HG03108 (cell line): ENCODE data around the gene SEMG1.

ENCODE experiments used
- ATAC-seq: cut with Tn5 transposase; IDR thresholded peaks from one replicate; pipeline ENCODE4 v1.9.1; 2021; ENCODE audit warnings: moderate library complexity; ENCODE audit not compliant: unreplicated experiment

SEMG1 gene, protein sequence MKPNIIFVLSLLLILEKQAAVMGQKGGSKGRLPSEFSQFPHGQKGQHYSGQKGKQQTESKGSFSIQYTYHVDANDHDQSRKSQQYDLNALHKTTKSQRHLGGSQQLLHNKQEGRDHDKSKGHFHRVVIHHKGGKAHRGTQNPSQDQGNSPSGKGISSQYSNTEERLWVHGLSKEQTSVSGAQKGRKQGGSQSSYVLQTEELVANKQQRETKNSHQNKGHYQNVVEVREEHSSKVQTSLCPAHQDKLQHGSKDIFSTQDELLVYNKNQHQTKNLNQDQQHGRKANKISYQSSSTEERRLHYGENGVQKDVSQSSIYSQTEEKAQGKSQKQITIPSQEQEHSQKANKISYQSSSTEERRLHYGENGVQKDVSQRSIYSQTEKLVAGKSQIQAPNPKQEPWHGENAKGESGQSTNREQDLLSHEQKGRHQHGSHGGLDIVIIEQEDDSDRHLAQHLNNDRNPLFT

DNA sequence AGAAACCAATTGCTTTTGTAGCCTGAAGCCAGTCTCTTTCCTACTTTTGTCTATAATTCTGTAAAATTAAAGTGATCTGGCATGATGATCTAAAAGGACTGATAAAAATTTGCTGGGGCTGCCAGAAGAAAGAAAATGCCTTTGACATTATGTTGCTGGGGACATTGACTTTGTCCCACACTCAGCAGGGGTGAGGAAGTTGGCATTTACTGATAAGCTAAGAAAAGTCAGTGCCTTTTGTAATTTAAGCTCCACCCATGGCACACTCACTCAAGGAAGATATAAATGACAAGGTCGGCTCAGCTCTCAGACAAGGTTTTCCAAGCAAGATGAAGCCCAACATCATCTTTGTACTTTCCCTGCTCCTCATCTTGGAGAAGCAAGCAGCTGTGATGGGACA lies at the start of gene SEMG1:
SEMG1 (plus strand) TSS at position 309 of the 400 bp plus-strand sequence; CDS start at position 330, 21 bp downstream.
- ATAC-seq: no peak

DNA sequence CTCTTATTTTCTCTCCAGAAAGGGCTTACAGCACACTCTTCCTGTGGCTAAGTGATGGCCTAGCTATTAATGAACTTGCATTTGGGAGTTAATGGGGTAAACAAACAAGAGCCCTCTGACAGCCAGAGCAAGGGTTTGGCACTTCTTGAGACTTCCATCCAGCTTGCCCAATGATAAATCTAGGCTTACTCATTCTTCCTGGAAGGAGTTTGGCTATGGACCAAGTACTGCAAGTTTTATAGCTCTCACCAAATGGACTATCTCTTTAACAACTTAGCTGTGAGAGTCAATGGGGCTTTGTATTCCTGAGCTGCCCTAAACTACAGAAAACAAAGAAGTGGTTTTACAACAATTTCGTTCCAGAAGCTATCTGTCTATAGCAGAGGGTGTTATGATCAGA lies 48.9 kb upstream of the SEMG1 start:
- ATAC-seq: no peak

DNA sequence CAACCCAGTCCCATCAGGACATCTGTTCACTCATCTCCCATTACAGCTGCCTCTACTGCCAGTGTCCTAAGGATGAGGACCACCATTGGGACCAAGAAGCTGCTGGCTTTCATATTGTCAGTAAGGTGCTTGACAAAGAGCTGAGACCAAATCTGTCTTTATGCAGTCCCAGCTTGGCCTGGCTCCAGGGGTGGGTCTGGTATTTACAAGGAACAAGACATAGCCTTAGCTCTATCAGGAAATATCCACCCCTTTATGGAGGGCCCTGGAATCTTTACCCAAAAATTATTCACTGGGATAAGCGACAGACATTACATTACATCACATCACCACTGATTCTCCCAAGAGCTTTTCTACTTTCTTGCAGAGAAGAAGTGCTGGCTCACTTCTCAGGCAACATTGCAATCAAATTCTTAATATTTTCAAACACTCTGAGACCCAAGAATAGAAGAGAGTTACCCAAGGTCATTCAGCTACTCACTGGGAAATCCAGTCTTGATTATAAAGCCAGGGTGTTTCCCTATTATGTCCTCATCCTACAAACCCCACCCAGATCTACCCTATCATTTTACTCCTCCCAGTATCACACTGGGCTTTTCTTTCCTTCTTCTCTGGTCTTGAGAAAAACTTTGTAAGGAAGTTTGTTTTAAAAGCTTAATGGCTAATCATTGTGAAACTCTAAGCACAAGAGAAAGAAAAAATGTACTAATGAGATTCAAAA lies 43.6 kb upstream of the SEMG1 start:
- ATAC-seq: no peak

DNA sequence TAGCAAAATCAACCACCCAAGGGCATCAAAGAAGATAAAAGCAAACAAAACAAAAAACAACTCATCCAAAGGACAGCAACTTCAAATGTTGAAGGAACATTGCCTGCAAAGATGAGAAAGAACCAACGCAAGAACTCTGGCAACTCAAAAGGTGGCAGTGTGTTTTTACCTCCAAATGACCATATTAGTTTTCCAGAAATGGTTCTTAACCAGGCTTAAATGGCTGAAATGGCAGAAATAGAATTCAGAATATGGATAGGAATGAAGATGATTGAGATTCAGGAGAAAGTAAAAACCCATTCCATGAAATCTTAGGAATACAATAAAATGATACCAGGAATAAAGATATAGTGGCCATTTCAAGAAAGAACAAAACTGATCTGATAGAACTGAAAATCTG lies 41.9 kb upstream of the SEMG1 start:
- ATAC-seq: no peak

DNA sequence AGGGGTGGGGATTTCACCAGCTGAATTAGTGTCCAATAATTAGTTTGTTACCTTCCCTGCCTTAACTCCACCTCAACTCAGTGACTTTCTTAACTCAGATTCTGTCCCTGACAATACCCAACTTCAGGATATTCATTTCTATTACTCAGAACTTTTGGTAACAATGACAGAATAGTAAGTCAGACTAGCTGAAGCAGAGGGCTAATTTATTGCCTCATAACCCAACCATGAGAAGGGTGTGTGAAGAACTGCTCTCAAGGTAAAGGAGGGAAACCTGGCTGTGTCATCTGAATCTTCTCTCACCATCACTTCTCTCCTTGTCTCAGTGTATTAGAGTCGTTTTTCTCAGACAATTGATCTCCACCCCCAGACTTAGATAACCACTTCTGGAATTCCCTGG lies 33.3 kb upstream of the SEMG1 start:
- ATAC-seq: no peak

DNA sequence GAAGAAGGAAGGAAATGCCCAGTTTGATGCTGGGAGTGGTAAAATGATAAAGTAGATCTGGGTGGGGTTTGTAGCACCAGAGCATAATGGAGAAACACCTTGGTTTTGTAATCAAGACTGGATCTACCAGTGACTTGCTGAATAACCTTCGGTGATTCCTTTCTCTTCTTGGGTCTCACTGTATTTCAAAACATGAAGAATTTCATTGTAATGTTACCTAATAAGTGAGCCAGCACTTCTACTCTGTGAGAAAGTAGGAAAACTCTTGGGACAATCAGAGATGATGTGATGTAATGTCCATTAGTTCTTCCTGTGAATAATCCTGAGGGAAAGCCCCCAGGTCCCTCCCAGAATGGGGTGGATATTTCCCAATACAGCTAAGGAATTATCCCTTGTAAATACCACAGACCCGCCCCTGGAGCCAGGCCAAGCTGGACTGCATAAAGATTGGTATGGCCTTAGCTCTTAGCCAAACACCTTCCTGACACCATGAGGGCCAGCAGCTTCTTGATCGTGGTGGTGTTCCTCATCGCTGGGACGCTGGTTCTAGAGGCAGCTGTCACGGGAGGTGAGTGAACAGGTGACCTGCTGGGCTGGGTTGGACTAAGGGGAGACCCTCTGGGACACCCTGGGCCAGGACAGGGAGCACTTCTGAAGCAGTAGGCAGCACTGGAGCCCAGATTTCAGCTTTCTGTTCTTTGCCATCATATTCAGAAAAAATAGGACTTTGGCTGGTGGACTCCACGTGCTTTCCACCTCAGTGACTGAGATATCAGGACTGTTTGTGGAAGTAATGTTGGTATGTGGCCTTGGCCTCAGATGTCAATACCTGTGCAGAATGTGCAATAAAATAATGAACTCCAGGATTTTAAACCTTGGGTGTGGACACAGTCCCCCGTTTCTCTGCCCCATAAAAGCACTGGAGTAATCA lies 32.1 kb upstream of the SEMG1 start, which contains the start of gene PI3:
PI3 (plus strand) TSS at position 469 of the 931 bp plus-strand sequence; CDS start at position 490, 21 bp downstream.
- ATAC-seq: no peak

DNA sequence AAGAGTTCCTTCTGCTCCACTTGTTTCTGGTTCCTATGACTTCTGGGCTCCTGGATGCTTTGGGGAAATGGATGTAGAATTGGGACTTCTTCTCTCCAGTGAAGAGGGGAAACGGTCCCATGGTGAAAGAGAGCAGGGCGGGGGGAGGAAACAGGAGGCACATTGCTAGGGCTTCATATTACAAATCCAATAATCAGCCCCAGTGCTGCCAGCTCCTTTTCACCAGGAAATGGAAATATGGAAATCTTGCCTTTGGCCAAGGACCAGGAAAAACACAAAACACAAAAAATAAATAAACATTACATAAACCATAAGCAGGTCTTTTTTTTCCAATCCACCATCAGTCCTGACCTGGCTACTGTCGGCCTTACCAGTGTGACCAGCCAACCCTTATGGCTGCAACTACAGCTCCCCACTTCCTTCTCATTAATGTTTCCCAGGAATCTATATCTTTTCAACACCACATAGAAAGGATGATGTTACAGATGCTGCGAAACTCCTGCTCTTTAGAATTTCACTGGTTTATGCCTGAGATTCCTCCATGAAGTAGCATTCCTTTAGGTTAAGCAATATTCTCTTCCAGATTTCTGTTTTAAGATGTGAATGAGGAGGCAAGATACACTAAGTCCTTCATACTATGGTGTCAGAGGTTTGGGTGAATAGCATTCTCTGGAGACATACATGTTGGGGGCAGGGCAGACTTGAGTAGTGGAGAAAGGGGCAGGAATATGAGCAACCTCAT lies 30.1 kb upstream of the SEMG1 start:
- no peak for ATAC-seq

DNA sequence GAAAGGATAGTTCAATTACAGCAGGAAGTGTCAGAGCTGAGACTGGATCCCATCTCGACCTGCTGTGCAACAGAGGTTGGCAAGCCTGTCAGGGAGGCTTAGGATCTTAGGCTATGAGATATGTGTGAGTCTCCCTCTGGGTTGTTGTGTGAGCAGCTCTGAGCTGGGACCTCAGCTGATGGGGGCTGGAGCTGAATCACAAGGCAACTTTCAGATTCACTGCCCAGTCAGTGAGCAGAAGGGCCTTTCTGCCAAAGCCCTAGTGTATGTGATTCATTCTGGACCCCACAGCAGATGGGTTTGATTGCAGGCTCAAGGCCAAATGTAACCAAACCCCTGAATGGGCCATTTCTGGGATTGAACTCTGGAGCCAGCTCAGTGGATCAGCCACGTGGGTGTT lies 27.7 kb upstream of the SEMG1 start:
- no peak for ATAC-seq

DNA sequence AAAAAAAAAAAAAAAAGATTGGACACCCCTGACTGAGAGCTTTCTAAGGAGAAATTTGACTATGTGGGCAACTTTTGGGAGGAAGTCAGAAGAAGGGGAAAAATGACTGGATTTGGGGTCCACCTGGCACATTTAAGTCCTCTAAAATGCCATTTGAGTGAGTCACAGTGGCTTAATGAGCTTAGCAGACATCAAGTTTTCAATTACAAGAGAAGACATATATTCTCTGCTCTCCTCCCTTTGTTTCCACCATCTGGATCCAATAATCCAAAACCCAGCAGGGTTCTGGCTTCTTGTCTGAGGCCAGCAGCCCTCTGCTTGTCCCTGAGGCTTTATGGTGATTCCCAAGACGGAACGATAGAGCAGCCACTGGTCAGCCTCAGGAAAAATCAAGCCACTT lies 25.2 kb upstream of the SEMG1 start:
- ATAC-seq: no peak

DNA sequence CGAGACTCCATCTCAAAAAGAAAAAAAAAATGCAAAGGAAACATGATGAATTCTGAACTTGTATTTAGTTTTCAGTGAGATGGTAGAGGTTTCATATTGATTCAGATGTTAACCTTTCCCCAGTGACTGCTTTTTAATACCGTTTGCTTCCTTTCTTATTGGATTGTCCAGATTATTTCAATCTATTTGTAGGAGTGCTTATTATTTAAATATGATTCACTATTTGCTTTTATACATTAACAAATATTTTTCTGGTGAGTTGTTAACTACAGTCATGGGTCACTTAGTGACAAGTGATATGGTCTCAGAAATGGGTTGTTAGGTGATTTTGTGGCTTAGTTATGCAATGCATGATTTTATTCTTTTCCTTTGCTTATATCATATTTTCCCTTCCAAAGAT lies 23.7 kb upstream of the SEMG1 start:
- no peak for ATAC-seq

DNA sequence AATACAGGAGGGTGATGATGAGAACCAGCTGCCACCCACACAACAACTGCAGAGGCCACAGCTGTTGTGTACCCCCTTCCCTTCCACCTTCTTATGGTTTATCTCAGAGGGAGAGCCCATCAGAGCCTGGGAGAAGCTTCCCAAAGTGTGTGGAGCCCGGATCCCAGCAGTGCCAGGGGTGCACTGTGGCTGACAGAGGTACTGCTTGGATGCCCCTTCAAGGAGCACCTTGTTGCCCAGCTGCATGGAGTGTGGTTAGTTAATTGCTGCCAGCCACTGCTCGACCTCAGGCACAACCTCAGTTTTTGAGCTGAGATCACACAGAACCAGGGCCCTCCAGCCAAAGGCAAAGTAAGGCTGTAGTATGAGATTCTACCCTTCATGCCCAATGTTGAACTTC lies 19.1 kb upstream of the SEMG1 start:
- ATAC-seq: no peak

DNA sequence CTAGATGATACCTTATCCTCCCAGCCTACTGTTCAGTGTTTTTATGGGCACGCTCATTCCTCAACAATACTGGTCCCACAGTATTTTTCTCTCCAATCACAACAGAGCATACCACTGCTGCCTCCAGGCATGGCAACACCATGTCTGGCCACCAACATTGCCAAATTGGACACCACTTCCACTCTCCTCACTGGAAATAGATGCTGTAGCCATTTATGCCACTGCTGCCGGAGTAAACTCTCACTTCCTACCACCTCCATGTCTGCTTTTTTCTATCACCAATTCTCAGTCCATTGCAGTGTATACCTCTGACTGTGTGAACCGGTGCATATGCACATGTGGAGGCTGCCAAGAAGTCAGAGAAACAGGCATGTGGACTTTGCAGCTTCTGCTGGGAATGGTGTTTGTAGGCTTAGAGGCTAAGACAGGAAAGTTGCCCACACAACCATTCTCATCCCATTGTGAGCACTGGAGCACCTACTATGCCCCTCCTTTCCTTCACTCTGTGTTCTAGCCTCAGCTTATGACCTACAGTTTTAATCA lies 17.7 kb upstream of the SEMG1 start:
- ATAC-seq: no peak

DNA sequence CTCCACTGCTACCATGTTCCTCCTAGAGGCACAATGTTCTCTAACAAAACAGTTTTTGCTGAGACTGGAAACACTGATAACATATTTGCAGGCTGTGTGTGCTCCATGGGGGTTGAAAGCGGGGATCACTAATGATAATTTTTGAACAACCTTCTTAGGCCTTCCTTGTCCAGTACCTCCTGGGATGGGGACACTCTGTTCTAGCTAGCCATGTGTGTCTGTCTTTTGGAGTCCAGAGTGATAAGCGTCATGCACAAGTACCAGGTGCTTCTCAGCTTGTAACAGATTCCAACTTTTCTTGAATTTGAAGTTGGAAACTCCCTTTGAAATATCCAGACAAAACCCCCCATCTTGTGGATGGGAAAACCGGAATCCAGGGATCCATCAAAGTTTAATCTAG lies 17.0 kb upstream of the SEMG1 start:
- no peak for ATAC-seq

DNA sequence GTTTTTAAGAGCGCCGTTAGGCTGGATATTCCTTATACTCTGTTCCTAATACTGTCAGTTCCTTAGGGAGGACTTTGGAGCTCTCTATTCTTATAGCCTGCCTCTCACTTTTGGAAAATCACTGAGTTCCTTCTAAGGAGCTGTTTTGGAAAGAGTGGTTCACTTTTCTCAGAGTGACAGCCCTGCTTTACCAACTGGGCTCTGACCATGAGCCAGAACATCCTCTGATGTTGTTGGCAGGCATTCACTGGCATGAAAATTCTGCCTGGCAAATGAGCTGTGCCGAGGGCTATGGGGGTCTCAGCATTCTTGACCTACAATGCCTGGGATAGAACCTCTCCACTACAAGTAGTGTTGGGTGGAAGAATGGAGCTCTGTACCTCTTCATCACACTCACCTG lies 14.9 kb upstream of the SEMG1 start:
- no peak for ATAC-seq

DNA sequence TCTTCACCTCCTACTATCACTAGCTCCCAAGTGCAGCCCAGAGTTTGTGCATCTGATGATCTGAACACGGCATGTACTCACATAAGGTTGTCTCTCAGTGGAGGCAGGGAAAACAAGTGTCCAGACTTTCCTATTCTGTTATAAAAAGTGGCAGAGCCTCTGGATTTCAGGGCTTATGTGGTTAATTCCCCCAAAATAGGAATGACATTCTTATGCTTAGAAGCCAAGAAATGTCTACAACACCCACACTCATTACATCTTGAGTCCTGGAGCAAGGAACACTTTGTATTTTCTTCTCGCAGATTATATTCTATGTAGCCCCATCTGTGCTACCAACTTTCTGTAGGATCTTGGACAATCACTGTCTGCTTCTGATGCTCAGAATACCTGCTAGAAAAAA lies 13.5 kb upstream of the SEMG1 start:
- ATAC-seq: no peak

DNA sequence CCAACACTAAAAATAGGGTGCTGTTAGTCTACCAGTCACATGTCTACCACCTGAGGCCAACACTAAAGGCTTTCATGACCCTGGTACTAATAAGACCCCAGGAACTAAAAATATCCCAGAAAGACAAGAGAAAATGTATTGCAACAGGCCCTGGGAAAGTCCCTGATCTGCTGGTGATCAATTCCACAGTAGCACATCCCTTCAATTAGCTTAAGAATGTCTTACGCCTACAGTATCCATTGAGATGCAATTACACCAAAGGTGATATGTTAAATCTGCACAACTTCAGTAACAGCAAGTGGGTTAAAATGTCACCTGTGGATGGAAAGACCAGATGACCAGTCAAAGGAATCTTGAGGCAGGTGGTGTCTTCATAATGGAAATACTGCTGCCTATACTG lies 3.1 kb downstream of the SEMG1 start:
- no peak for ATAC-seq

DNA sequence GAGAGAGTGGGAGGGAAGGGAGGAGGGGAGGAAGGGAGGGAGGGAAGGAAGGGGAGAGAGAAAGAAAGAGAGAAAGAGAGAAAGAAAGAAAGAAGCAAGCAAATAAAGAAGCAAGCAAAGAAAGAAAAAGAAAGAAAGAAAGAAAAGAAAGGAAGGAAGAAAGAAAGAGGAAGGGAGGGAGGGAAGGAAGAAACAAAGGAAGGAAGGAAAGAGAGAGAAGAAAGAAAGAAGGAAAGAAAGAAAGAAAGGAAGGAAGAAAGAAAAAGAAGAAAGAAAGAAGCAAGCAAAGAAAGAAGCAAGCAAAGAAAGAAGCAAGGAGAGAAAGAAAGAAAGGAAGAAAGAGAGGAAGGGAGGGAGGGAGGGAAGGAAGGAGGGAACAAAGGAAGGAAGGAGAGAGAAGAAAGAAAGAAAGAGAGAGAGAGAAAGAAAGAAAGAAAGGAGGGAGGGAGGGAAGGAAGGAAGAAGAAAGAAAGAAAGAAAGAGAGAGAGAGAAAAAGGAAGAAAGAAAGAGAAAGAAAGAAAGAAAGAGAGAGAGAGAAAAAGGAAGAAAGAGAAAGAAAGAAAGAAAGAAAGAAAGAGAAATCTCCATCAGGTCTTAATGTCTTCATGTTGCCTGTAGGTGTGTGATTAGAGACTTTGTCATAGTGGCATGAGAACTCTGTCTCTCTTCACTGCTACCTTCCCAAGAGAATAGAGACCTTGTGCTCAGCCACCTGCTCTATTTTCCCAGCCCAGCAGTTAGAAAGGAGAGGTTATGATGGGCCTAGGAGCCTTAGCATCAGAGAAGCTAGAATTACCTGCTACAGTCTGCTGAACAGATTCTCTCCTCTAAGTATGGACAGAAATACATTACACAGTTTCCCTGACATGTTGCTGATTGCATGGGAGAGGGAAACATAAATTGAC lies 5.0 kb downstream of the SEMG1 start:
- no peak for ATAC-seq

DNA sequence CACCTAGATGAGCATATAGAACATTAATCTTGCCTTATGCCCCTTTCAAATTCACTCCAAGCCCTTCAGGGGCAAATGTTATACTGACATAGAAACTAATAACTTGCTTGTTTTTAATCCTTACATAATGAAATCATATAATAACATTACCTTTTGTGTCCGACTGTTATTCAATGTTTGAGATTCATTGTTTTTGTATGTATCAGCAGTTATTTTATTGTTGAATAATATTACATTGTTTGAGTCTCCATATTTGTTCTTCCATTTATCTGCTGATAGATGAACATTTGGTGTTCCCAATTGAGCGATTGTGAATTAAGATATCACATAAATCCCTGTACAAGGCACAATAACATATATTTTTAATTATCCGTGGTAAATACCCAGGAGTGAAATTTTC lies 6.0 kb downstream of the SEMG1 start:
- ATAC-seq: no peak

DNA sequence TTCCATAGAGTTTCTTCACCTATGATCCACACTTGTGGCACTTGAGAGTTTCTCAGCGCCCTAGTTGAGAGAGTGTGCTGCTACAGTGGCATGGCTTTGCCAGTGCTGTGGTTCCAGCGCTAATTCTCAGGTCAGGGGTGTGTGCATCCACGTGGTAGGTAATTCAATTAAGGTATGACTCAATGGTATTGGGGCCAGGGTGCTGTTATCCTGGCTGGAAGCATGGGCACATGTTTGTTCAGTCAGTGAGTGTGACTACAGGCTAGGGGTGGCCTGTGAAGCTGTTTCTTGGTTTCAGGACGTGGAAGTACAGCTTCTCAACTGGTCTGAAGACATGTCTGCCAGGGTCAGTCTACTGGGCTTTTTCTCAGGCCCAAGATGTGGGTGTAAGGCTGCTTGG lies 11.3 kb downstream of the SEMG1 start:
- ATAC-seq: no peak
